Measurements from ENCODE around the gene UBASH3B.

Gene UBASH3B

DNA sequence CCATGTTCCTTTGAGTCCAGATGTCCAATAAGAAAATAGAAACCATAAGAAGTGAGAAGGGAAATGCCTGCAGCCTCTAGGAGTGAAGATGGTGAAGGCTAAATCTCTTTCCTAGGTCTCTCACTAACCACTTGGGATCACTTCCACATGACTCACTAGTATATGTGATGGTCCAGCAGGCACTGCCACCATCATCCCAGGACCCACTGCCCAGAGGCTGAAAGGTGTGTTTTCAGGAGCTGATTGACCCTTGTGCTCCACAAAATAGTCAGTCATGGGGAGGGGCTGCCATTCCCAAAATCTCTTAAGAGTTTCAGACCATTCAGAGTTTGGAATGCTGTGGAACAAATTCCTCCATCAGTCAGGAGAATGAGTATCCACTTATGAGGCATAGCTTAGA, 22.9 kb downstream of the UBASH3B start:
- peaks cover 18% of the 10 kb centered on the region for H3K27me3 Mint-ChIP-seq (ENCODE audit: low read depth)
- H3K9me3 Mint-ChIP-seq: no peaks in the 10 kb centered on the region
- peaks cover 1% of the 10 kb centered on the region for H3K36me3 Mint-ChIP-seq (ENCODE audit: low read depth)
- no peak overlapping the region for H3K4me3 Mint-ChIP-seq
- H3K4me1 Mint-ChIP-seq (ENCODE audit: low read depth): peaks cover 11% of the 10 kb centered on the region
- H3K27ac Mint-ChIP-seq: no peak overlapping the region

- peaks cover 15% of the 10 kb centered on the region for H3K4me1 Mint-ChIP-seq (ENCODE audit: low read depth)
- peaks cover 21% of the 10 kb centered on the region for H3K27me3 Mint-ChIP-seq (ENCODE audit: low read depth)
- no peaks in the 10 kb centered on the region for H3K9me3 Mint-ChIP-seq
- no peak overlapping the region for H3K4me3 Mint-ChIP-seq
- H3K27ac Mint-ChIP-seq: no peak overlapping the region
- H3K36me3 Mint-ChIP-seq (ENCODE audit: low read depth): peaks cover 1% of the 10 kb centered on the region
These were observed 23.9 kb downstream of the UBASH3B start for GRCh38 chr11:122679466-122679865.

- H3K9me3 Mint-ChIP-seq: no peaks in the 10 kb centered on the region
- peaks cover 8% of the 10 kb centered on the region for H3K4me1 Mint-ChIP-seq (ENCODE audit: low read depth)
- no peak overlapping the region for H3K4me3 Mint-ChIP-seq
- peaks cover 1% of the 10 kb centered on the region for H3K36me3 Mint-ChIP-seq (ENCODE audit: low read depth)
- H3K27ac Mint-ChIP-seq: no peak overlapping the region
- H3K27me3 Mint-ChIP-seq (ENCODE audit: low read depth): peaks cover 18% of the 10 kb centered on the region
These were observed 25.5 kb downstream of the UBASH3B start for GRCh38 chr11:122681070-122681469.

- H3K4me1 Mint-ChIP-seq (ENCODE audit: low read depth): peaks cover 6% of the 10 kb centered on the region
- H3K27ac Mint-ChIP-seq: no peak overlapping the region
These were observed 26.2 kb downstream of the UBASH3B start for GRCh38 chr11:122681735-122682134.

DNA sequence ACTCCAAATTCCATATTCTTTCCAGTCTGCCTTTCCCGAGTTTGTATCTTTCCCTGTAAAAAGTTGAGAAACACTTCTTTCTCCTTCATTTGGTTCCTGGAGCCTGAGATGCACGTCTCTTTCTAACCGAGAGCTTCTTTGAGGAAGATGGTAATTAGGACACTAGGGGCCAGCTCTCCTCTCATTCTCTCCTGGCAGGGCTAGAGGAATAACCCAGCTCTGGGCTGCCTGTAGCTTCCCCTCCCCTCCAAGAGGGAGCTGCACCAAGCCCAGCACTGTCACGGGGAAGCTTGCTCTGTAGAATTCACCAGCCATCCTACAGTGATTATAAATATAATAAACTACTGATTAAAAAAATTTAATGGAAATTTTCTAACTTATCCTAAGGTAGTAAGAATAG, 26.9 kb downstream of the UBASH3B start:
- Mint-ChIP-seq H3K27me3 (ENCODE audit: low read depth) (peaks cover 25% of the 10 kb centered on the region), H3K36me3 (ENCODE audit: low read depth) (peaks cover 1% of the 10 kb centered on the region), H3K27ac (no peak overlapping the region), H3K4me1 (ENCODE audit: low read depth) (peaks cover 4% of the 10 kb centered on the region), H3K9me3 (no peaks in the 10 kb centered on the region), H3K4me3 (no peak overlapping the region)

More at GRCh38 chr11:122681735-122682134, 26.2 kb downstream of the UBASH3B start:
- Mint-ChIP-seq H3K9me3 (no peaks in the 10 kb centered on the region), H3K4me3 (no peak overlapping the region), H3K36me3 (ENCODE audit: low read depth) (peaks cover 1% of the 10 kb centered on the region), H3K27me3 (ENCODE audit: low read depth) (peaks cover 22% of the 10 kb centered on the region)

GRCh38 chr11:122685041-122685440, 29.5 kb downstream of the UBASH3B start:
- Mint-ChIP-seq H3K4me1 (ENCODE audit: low read depth) (peaks cover 6% of the 10 kb centered on the region), H3K27ac (no peak overlapping the region), H3K4me3 (no peak overlapping the region), H3K36me3 (ENCODE audit: low read depth) (peaks cover 1% of the 10 kb centered on the region), H3K27me3 (ENCODE audit: low read depth) (peaks cover 16% of the 10 kb centered on the region), H3K9me3 (no peaks in the 10 kb centered on the region)

DNA sequence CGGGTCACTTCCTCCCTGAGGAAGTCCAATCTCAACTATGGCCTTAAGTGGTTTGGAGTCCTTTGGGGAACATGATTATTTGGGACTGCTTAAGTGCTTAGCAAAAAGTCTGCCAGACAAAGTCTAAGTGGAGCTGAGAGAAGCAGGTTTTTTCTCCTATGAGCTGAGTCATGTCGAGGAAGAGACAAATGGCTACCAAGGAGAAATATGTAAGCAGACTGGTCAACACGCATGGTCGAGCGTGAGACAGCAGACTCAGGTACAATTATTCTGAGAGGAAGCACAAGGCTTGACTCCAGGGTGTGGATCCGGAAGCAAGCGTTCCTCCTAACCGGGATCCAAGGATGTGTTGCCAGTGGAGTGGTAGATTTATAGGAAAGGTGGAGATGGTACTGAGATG, 30.6 kb downstream of the UBASH3B start:
- Mint-ChIP-seq H3K4me1 (ENCODE audit: low read depth) (peaks cover 12% of the 10 kb centered on the region), H3K9me3 (no peaks in the 10 kb centered on the region), H3K36me3 (ENCODE audit: low read depth) (peaks cover 1% of the 10 kb centered on the region), H3K27ac (no peak overlapping the region), H3K4me3 (no peak overlapping the region), H3K27me3 (ENCODE audit: low read depth) (peaks cover 16% of the 10 kb centered on the region)

GRCh38 chr11:122690384-122690783, 34.9 kb downstream of the UBASH3B start:
- H3K4me1 Mint-ChIP-seq (ENCODE audit: low read depth): peaks cover 30% of the 10 kb centered on the region
- peaks cover 8% of the 10 kb centered on the region for H3K36me3 Mint-ChIP-seq (ENCODE audit: low read depth)
- peaks cover 20% of the 10 kb centered on the region for H3K27me3 Mint-ChIP-seq (ENCODE audit: low read depth)
- peak overlapping the region; percentile 45 for H3K4me3 Mint-ChIP-seq
- no peaks in the 10 kb centered on the region for H3K9me3 Mint-ChIP-seq
- peak overlapping the region; percentile 60 for H3K27ac Mint-ChIP-seq

- peaks cover 8% of the 10 kb centered on the region for H3K36me3 Mint-ChIP-seq (ENCODE audit: low read depth)
- peaks cover 30% of the 10 kb centered on the region for H3K4me1 Mint-ChIP-seq (ENCODE audit: low read depth)
- H3K27me3 Mint-ChIP-seq (ENCODE audit: low read depth): peaks cover 20% of the 10 kb centered on the region
- peak overlapping the region; percentile 45 for H3K4me3 Mint-ChIP-seq
- H3K27ac Mint-ChIP-seq: peak overlapping the region; percentile 60
- no peaks in the 10 kb centered on the region for H3K9me3 Mint-ChIP-seq
These were observed 35.5 kb downstream of the UBASH3B start for GRCh38 chr11:122690801-122691548.

DNA sequence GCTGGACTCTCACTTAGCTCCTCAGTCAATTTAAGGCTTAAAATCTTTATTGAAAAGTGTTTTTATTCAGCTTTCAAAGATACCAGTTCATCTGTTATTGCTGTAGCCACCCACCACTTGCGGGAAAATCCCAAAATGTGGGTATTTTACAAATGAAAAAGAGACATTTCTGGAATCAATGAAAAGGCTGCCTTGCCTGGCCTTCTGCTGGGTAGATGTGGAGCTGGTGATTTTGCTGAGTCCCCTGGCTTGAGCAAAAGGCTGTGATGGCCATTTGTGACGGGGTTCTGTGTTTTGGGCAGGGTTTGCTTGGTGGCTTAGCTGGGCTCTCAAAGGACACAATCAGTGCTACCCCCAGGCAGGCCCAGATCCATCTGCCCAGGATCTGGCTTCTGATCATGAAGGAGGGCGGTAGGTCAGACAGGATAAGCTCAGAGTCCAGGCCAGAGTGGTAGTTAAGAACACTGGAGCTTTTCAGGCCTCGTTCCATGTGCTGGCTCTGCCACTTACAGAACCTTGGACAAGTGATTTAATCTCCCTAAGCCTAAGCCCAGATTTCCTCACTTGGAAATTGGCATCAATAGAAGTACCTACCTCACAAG, 36.1 kb downstream of the UBASH3B start:
- no peak overlapping the region for H3K4me3 Mint-ChIP-seq
- peak overlapping the region; percentile 60 for H3K27ac Mint-ChIP-seq
- peaks cover 8% of the 10 kb centered on the region for H3K36me3 Mint-ChIP-seq (ENCODE audit: low read depth)
- peaks cover 32% of the 10 kb centered on the region for H3K4me1 Mint-ChIP-seq (ENCODE audit: low read depth)
- no peaks in the 10 kb centered on the region for H3K9me3 Mint-ChIP-seq
- peaks cover 14% of the 10 kb centered on the region for H3K27me3 Mint-ChIP-seq (ENCODE audit: low read depth)

DNA sequence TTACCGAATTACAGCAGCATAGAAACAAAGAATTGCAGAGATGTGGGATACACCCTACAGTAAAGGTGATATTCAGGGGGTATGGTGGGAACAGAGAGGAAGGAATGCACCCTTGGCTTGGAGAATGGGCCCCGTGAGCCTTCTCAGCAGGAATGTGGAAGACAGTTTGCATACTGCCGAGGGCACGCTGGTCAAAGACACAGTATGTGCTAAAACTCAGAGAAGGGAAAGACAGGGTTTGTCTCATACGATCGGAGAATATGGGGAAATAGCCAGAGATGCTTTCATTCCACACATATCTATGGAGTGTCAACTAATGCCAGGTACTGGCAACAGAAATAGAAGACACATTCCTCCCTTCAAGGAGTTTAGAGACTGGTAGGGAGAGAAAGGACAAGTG, 36.9 kb downstream of the UBASH3B start:
- Mint-ChIP-seq H3K36me3 (ENCODE audit: low read depth) (peaks cover 8% of the 10 kb centered on the region), H3K27ac (peak overlapping the region; percentile 55), H3K9me3 (no peaks in the 10 kb centered on the region), H3K4me3 (no peak overlapping the region), H3K4me1 (ENCODE audit: low read depth) (peaks cover 39% of the 10 kb centered on the region), H3K27me3 (ENCODE audit: low read depth) (peaks cover 9% of the 10 kb centered on the region)

DNA sequence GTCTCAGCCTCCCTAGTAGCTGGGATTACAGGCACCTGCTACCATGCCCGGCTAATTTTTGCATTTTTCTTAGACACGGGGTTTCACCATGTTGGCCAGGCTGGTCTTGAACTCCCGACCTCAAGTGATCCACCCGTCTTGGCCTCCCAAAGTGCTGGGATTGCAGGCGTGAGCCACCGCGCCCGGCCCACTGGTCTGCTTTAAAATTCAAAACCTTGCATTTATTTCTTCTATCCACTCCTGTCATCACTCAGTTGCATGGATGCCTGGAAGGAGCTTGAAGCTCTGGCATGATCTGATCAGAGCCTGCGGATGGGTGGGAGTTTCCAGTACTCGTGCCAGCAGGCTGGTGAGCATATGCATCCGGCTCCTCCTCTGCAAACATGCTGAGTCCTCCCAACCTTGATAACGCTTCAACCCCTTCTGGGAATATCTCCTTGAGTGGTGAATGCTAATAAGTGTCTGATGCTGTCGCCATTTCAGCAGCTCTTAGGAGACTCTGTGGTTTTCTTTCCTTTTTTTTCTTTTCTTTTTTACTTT, 39.6 kb downstream of the UBASH3B start:
- Mint-ChIP-seq H3K4me3 (no peak overlapping the region), H3K4me1 (ENCODE audit: low read depth) (peaks cover 54% of the 10 kb centered on the region), H3K36me3 (ENCODE audit: low read depth) (peaks cover 8% of the 10 kb centered on the region), H3K27me3 (ENCODE audit: low read depth) (peaks cover 7% of the 10 kb centered on the region), H3K27ac (no peak overlapping the region), H3K9me3 (no peaks in the 10 kb centered on the region)

- Mint-ChIP-seq H3K36me3 (ENCODE audit: low read depth) (peaks cover 8% of the 10 kb centered on the region), H3K4me3 (peak overlapping the region; percentile 63), H3K9me3 (no peaks in the 10 kb centered on the region), H3K27me3 (ENCODE audit: low read depth) (peaks cover 9% of the 10 kb centered on the region), H3K4me1 (ENCODE audit: low read depth) (peaks cover 42% of the 10 kb centered on the region), H3K27ac (peak overlapping the region; percentile 77)
These were observed 41.1 kb downstream of the UBASH3B start for GRCh38 chr11:122696662-122697061.

DNA sequence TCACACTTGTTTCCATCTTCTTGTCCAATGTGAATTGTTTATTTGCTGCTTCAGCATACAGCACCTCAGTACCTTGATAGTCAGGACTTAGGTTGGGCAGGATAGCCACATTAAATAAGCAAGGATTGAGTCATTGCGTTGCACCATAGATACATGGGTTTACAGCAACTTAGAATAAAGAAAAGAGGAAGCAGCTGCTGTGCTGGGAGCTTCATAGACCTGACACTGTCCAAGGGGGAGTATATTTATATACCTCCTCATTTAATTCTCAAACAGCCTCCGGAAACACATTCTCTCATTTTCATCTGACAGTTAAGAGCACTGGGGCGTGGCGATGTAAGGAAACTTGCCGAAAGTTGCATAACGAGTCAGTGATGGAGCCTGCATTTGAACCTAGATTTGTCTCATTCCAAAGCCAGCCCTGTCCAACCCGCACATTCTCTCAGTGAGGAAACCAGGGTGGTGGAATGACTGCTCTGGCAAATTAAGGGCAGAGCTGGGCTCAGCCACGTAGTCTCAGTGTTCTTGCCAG, 42.2 kb downstream of the UBASH3B start:
- peaks cover 35% of the 10 kb centered on the region for H3K4me1 Mint-ChIP-seq (ENCODE audit: low read depth)
- peak overlapping the region; percentile 57 for H3K4me3 Mint-ChIP-seq
- H3K27ac Mint-ChIP-seq: peak overlapping the region; percentile 80
- H3K36me3 Mint-ChIP-seq (ENCODE audit: low read depth): peaks cover 7% of the 10 kb centered on the region
- no peaks in the 10 kb centered on the region for H3K9me3 Mint-ChIP-seq
- peaks cover 7% of the 10 kb centered on the region for H3K27me3 Mint-ChIP-seq (ENCODE audit: low read depth)

- no peaks in the 10 kb centered on the region for H3K9me3 Mint-ChIP-seq
- peaks cover 31% of the 10 kb centered on the region for H3K4me1 Mint-ChIP-seq (ENCODE audit: low read depth)
- peaks cover 6% of the 10 kb centered on the region for H3K27me3 Mint-ChIP-seq (ENCODE audit: low read depth)
- H3K27ac Mint-ChIP-seq: peak overlapping the region; percentile 80
- peaks cover 5% of the 10 kb centered on the region for H3K36me3 Mint-ChIP-seq (ENCODE audit: low read depth)
- H3K4me3 Mint-ChIP-seq: peak overlapping the region; percentile 57
These were observed 42.9 kb downstream of the UBASH3B start for GRCh38 chr11:122698392-122698791.
